K562 (cell line): Measurements from ENCODE around the gene SH3BP5L. TPM values are rescaled to one million over a fixed set of nuclear protein-coding genes. Genes with fewer than 3 reads are reported as not detected.
A peak's percentile ranks its signal among the peaks of the same experiment; 100 is the strongest.

ENCODE experiments used
- CBX8 ChIP-seq: fragments of 200-600 bp; sonication (generic); IDR thresholded peaks from 2 replicates; pipeline ENCODE4 v1.6.1; 2012; ENCODE audit warnings: borderline replicate concordance, mixed run types, low read depth, mild to moderate bottlenecking, moderate library complexity, mixed read lengths, low read length, control low read depth, inconsistent platforms; ENCODE audit not compliant: poor library complexity, severe bottlenecking; ENCODE audit errors: extremely low read depth
- CHD1 ChIP-seq: fragments of 200-600 bp; sonication (generic); IDR thresholded peaks from one replicate; pipeline ENCODE4 v1.6.1; 2012; ENCODE audit warnings: mild to moderate bottlenecking, moderate library complexity, low read length, inconsistent platforms
- E2F6 ChIP-seq, 2 experiments: IDR thresholded peaks; 2 replicates each; pipeline ENCODE4 v1.6.1; 2011; ENCODE audit warnings: borderline replicate concordance in 1 of 2, control low read depth in 1 of 2, low read depth in 1 of 2, low read length in 1 of 2, mild to moderate bottlenecking in 1 of 2, mixed read lengths in 1 of 2, moderate library complexity in 1 of 2; ENCODE audit not compliant: insufficient read depth in 1 of 2, insufficient read length in 1 of 2, poor library complexity in 1 of 2, severe bottlenecking in 1 of 2; ENCODE audit errors: extremely low read depth in 1 of 2
- ESRRB ChIP-seq: fragments of 250-450 bp; sonication (Bioruptor Pico); IDR thresholded peaks from 2 replicates; pipeline ENCODE4 v1.5.0; 2020; ENCODE audit warnings: mild to moderate bottlenecking, moderate library complexity, borderline replicate concordance
- ETV1 ChIP-seq: fragments of 450-650 bp; conservative IDR thresholded peaks from 2 replicates; pipeline ENCODE4 v1.6.1; 2016; ENCODE audit warnings: missing genetic modification characterization, control low read depth, low read depth, missing compliant biosample characterization
- KLF1 ChIP-seq: fragments of 450-650 bp; IDR thresholded peaks from 2 replicates; pipeline ENCODE4 v1.6.1; 2016; ENCODE audit warnings: missing genetic modification characterization, missing compliant biosample characterization
- MAX ChIP-seq: sonication (generic); formaldehyde crosslinking; IDR thresholded peaks from 2 replicates; pipeline ENCODE4 v1.9.0; 2022; ENCODE audit warnings: mild to moderate bottlenecking, missing genetic modification reagents
- MAZ ChIP-seq, 2 experiments: fragments of 450-650 bp in 1 of 2; sonication (generic) in 1 of 2; formaldehyde crosslinking; IDR thresholded peaks in 1 of 2; conservative IDR thresholded peaks in 1 of 2; 2 replicates each; pipeline versions ENCODE4 v1.4.0 to v1.5.0; 2020; ENCODE audit warnings: mild to moderate bottlenecking in 1 of 2, missing genetic modification reagents in 1 of 2
- MYBL2 ChIP-seq, 2 experiments: fragments of 450-650 bp in 1 of 2; sonication (generic) in 1 of 2; formaldehyde crosslinking in 1 of 2; IDR thresholded peaks; 2 replicates each; pipeline versions ENCODE4 v1.6.1 to v1.8.1; 2017 to 2022; ENCODE audit warnings: borderline replicate concordance in 1 of 2, inconsistent platforms in 1 of 2, low read depth in 1 of 2, mild to moderate bottlenecking in 1 of 2, missing genetic modification reagents in 1 of 2, moderate library complexity in 1 of 2
- RB1 ChIP-seq: fragments of 450-650 bp; IDR thresholded peaks from 2 replicates; pipeline ENCODE4 v1.6.1; 2017; ENCODE audit warnings: low read depth, mild to moderate bottlenecking
- RUNX1 ChIP-seq: sonication (generic); IDR thresholded peaks from 2 replicates; pipeline ENCODE4 v1.6.1; 2016; ENCODE audit warnings: antibody characterized with exemption, low read depth
- SAFB2 ChIP-seq: fragments of 200-400 bp; formaldehyde crosslinking; IDR thresholded peaks from 2 replicates; pipeline ENCODE4 v1.6.1; 2018; ENCODE audit warnings: borderline replicate concordance, low read length, low read depth, moderate library complexity; ENCODE audit not compliant: severe bottlenecking
- SMARCE1 ChIP-seq: fragments of 450-650 bp; IDR thresholded peaks from 2 replicates; pipeline ENCODE4 v1.7.1; 2016; ENCODE audit warnings: mild to moderate bottlenecking
- SREBF2 ChIP-seq: sonication (generic); formaldehyde crosslinking; IDR thresholded peaks from 2 replicates; pipeline ENCODE4 v1.4.0; 2020; ENCODE audit warnings: mild to moderate bottlenecking, missing genetic modification reagents
- ZNF217 ChIP-seq: sonication (generic); formaldehyde crosslinking; IDR thresholded peaks from 2 replicates; pipeline ENCODE4 v1.8.0; 2022; ENCODE audit warnings: mild to moderate bottlenecking, missing genetic modification reagents
- ZNF609 ChIP-seq: sonication (generic); formaldehyde crosslinking; IDR thresholded peaks from 2 replicates; pipeline ENCODE4 v1.8.1; 2023; ENCODE audit warnings: missing genetic modification reagents, mild to moderate bottlenecking, borderline replicate concordance
- ZNF668 ChIP-seq: fragments of 250-450 bp; sonication (Bioruptor Pico); IDR thresholded peaks from 2 replicates; pipeline ENCODE4 v1.8.0; 2022; ENCODE audit warnings: mild to moderate bottlenecking, inconsistent platforms
- polyA plus RNA-seq, 8 experiments: library from polyadenylated mRNA; depleted of rRNA in 4 of 8; stranded (reverse) in 5 of 8; unstranded in 3 of 8; fragments of >200 nt; fragmentation: Nextera tagmentation in 2 of 8; fragmentation: Illumina TruSeq in 1 of 8; extraction: Ambion mirVana in 2 of 8; extraction: Trizol in 1 of 8; gene quantifications; 2 replicates each; pipeline versions ENCODE4 v1.2.1 to v1.2.3, GENCODE V29; 2011 to 2014; ENCODE audit warnings: inconsistent platforms in 1 of 8, missing spikeins in 1 of 8
- total RNA-seq, 7 experiments: library from RNA; depleted of rRNA in 6 of 7; stranded (reverse); fragments of >200 nt in 6 of 7; fragmentation: Illumina TruSeq in 2 of 7; extraction: Trizol in 2 of 7; gene quantifications; 2 replicates each; pipeline versions ENCODE4 v1.2.1 to v1.2.3, GENCODE V29; 2011 to 2021; ENCODE audit warnings: low replicate concordance in 1 of 7
- TF ChIP-seq, protein P1 (sequence below): sonication (generic); IDR thresholded peaks from 2 replicates; pipeline ENCODE4 v1.6.1; 2016

SH3BP5L gene
- total and polyA plus RNA-seq, 9 of the 15 experiments (the other 6 are each of a cell fraction or from before 2014, with no cell fraction given) = 1.9 to 26.5 (median 15.8) TPM

GRCh38 chr1:248825909-248826760 is at the start of gene SH3BP5L (continued):
- TF ChIP-seq SREBF2 (CRISPR knock-in tag) = no peak
- TF ChIP-seq KLF1 (tag) = no peak; the same call in 1 of the 2 replicates
- no peak for TF ChIP-seq ZNF217
- no peak for TF ChIP-seq RUNX1
- peak; percentile 20 for TF ChIP-seq CHD1
- no peak for TF ChIP-seq ZNF609 (CRISPR knock-in tag)
- no peak for TF ChIP-seq ZNF668 (CRISPR knock-in tag)
- no peak for TF ChIP-seq SAFB2
- peak; percentile 47; the same call in 1 of the 2 replicates for TF ChIP-seq RB1
- peak; percentile 4; the same call in 1 of the 2 replicates for TF ChIP-seq MYBL2 (IDR thresholded peaks at IDR 0.05; ENCODE audit: low read depth)
- no peak for TF ChIP-seq MYBL2 (CRISPR knock-in tag; IDR thresholded peaks at IDR 0.05; ENCODE audit: borderline replicate concordance)
- TF ChIP-seq ETV1 = peak; percentile 84
- peak; percentile 58 for TF ChIP-seq SMARCE1
- TF ChIP-seq MAX = peak; percentile 54; the same call in 1 of the 2 replicates
- TF ChIP-seq, protein P1, sequence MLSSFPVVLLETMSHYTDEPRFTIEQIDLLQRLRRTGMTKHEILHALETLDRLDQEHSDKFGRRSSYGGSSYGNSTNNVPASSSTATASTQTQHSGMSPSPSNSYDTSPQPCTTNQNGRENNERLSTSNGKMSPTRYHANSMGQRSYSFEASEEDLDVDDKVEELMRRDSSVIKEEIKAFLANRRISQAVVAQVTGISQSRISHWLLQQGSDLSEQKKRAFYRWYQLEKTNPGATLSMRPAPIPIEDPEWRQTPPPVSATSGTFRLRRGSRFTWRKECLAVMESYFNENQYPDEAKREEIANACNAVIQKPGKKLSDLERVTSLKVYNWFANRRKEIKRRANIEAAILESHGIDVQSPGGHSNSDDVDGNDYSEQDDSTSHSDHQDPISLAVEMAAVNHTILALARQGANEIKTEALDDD = peak; percentile 88
- no peak for TF ChIP-seq CBX8
- TF ChIP-seq ESRRB (CRISPR knock-in tag) = no peak
- peak; percentile 69 to 90 for TF ChIP-seq MAZ (CRISPR knock-in tag; conservative IDR thresholded peaks at IDR 0.05 in 1 of 2, IDR thresholded peaks at IDR 0.05 in 1 of 2)
- TF ChIP-seq E2F6 (IDR thresholded peaks at IDR 0.05; ENCODE audit: borderline replicate concordance in 1 of 2, extremely low read depth in 1 of 2, insufficient read depth in 1 of 2, insufficient read length in 1 of 2, low read depth in 1 of 2, low read length in 1 of 2, poor library complexity in 1 of 2, severe bottlenecking in 1 of 2) = peak; percentile 48 to 55
